Hematopoietic multipotent progenitor cell treated with erythropoietin and hydrocortisone succinate and interleukin-3 and kit ligand, for 4 days (in vitro differentiated cells): ENCODE data around the gene APP.

Source experiments
- DNase-seq: peaks from one replicate; pipeline ENCODE4 v3.0.0-alpha.2; 2015

The APP gene

GRCh38 chr21:26125433-26126167 lies 45.0 kb downstream of the APP start:
- DNase-seq = no peak

- no peak for DNase-seq
These were observed 45.7 kb downstream of the APP start for GRCh38 chr21:26124896-26125295.

GRCh38 chr21:26124421-26124833 lies 46.1 kb downstream of the APP start:
- DNase-seq = peak; percentile 23

GRCh38 chr21:26123012-26123411 lies 47.6 kb downstream of the APP start:
- no peak for DNase-seq

GRCh38 chr21:26120828-26121227 lies 49.7 kb downstream of the APP start:
- no peak for DNase-seq

GRCh38 chr21:26119906-26120305 lies 50.7 kb downstream of the APP start:
- no peak for DNase-seq

GRCh38 chr21:26118938-26119540 lies 51.5 kb downstream of the APP start:
- no peak for DNase-seq

GRCh38 chr21:26117972-26118367 lies 52.6 kb downstream of the APP start:
- DNase-seq = no peak

- DNase-seq = no peak
These were observed 53.1 kb downstream of the APP start for GRCh38 chr21:26117324-26117971.

GRCh38 chr21:26116456-26117011 lies 54.0 kb downstream of the APP start:
- no peak for DNase-seq

GRCh38 chr21:26115899-26116298 lies 54.7 kb downstream of the APP start:
- no peak for DNase-seq

GRCh38 chr21:26115305-26115704 lies 55.3 kb downstream of the APP start:
- no peak for DNase-seq

- DNase-seq = no peak
These were observed 57.6 kb downstream of the APP start for GRCh38 chr21:26112975-26113374.

GRCh38 chr21:26112127-26112742 lies 58.3 kb downstream of the APP start:
- no peak for DNase-seq

- no peak for DNase-seq
These were observed 59.9 kb downstream of the APP start for GRCh38 chr21:26110715-26111114.

GRCh38 chr21:26107429-26107828 lies 63.1 kb downstream of the APP start:
- no peak for DNase-seq

- no peak for DNase-seq
These were observed 64.0 kb downstream of the APP start for GRCh38 chr21:26106562-26106961.

GRCh38 chr21:26105819-26106218 lies 64.8 kb downstream of the APP start:
- peak; percentile 39 for DNase-seq

- no peak for DNase-seq
These were observed 70.0 kb downstream of the APP start for GRCh38 chr21:26100573-26100972.

- DNase-seq = no peak
These were observed 70.9 kb downstream of the APP start for GRCh38 chr21:26099610-26100219.

GRCh38 chr21:26098772-26099397 lies 71.7 kb downstream of the APP start:
- no peak for DNase-seq

- no peak for DNase-seq
These were observed 73.1 kb downstream of the APP start for GRCh38 chr21:26097475-26097874.
